GM18502 (cell line): Measurements from ENCODE around the gene DISP3.

Experiments
- ATAC-seq: cut with Tn5 transposase; IDR thresholded peaks from one replicate; pipeline ENCODE4 v1.9.1; 2021; ENCODE audit warnings: mild to moderate bottlenecking; ENCODE audit not compliant: unreplicated experiment, poor library complexity

Gene DISP3

GRCh38 chr1:11507309-11507708 is 28.4 kb downstream of the DISP3 start:
- ATAC-seq, result no peak

- ATAC-seq, result no peak
Measured at GRCh38 chr1:11513681-11514080, 34.7 kb downstream of the DISP3 start.

- ATAC-seq, result no peak
Measured at GRCh38 chr1:11514366-11514765, 35.4 kb downstream of the DISP3 start.

- ATAC-seq, result no peak
Measured at GRCh38 chr1:11515368-11516300, 36.7 kb downstream of the DISP3 start.

GRCh38 chr1:11516961-11517635 is 38.1 kb downstream of the DISP3 start:
- no peak for ATAC-seq

DNA sequence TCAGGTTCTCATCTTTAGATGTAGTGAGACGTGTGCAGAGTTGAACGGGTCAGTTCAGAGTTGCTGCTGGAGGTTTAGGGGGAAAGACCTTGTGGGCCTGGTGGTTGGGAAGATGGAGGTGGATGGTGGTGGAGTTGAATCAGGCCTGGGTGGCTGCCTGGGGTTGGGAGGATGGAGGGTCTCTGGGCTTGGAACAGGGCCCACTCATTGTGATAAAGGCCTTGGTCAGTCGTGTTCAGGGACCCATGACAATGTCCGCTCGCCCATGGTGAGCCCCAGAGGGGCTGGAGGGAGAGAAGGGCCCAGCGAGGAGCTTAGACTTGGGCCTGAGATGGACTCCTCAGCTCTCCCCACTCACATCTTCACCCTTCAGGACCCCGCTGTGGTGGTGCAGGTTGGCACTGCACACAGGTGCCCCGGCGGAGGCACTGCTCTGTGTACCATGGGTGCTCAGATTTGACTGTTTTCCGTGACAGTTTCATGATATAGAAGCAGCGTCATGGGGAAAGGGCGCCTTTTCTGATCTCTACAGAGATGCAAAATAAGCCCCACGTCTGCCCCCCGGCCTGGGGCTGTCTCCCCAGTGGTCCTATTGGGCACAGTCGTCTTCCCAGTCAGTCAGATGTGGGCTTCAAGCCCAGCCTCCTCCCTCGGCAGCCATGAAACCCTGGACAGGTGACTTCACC is 39.2 kb downstream of the DISP3 start:
- no peak for ATAC-seq

- no peak for ATAC-seq
Measured at GRCh38 chr1:11518791-11519628, 40.1 kb downstream of the DISP3 start.

GRCh38 chr1:11519629-11520031 is 40.7 kb downstream of the DISP3 start:
- no peak for ATAC-seq

GRCh38 chr1:11520531-11521233 is 41.7 kb downstream of the DISP3 start:
- ATAC-seq, result no peak

DNA sequence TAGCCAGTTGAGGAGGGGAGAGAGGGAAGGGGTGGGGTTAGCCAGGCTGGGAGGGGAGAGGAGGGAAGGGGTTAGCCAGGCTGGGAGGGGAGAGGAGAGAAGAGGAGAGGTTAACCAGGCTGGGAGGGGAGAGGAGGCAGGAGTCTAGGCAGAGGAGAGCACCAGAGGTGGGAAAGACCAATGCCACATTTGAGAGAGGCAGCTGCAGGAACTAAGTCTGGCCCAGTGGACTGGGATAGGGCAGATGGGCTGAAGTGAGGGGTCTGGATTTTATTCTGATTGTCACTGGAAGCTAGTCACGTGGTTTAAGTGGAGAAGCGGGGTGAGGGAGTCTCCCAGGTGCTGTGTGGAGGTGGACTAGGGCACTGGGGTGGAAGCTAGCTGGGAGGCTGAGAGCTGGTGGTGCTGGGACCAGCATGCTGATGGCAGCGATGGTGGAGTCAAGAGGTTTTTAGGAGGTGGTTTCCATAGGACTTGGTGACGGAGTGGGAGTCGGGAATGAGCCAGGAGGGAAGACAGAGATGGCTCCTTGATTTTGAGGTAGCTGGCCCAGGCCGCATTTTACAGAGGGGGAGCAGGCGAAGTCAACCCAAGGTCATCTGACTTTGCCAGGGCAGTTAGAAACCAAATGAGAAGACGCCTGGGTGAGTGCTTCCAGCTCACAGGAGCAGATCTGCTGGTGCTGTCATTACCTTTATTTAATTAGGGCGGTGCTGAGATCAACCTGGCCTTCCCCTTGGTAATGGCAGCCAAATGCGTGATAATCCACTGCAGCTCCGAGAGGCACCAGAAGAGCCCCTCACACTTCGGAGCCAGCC is 42.8 kb downstream of the DISP3 start:
- no peak for ATAC-seq

DNA sequence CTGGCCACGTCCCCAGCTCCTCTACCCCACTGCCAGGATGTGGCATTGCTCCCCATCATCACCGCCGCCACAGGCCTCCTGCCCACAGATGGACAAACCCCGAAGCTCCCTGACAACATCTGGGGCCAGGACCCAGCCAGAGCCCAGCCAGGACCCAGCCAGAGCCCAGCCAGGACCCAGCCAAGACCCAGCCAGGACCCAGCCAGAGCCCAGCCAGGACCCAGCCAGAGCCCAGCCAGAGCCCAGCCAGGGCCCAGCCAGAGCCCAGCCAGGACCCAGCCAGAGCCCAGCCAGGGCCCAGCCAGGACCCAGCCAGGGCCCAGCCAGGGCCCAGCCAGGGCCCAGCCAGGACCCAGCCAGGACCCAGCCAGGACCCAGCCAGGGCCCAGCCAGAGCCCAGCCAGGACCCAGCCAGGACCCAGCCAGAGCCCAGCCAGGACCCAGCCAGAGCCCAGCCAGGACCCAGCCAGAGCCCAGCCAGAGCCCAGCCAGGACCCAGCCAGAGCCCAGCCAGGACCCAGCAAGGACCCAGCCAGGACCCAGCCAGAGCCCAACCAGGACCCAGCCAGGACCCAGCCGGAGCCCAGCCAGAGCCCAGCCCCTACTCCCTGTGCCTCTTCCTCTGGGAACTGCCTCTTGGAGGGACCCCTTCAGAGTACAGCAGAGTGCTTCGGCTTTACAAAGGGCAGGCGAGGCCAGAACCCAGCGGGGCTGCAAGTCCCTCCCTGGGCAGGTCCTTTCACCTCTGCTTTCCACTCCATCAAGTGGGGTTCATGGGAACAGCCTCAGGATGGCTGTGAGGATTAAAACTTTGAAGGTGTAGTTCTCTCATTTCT is 43.7 kb downstream of the DISP3 start:
- no peak for ATAC-seq

- ATAC-seq, result no peak
Measured at GRCh38 chr1:11523261-11523660, 44.3 kb downstream of the DISP3 start.

GRCh38 chr1:11523746-11524464 is 45.0 kb downstream of the DISP3 start:
- ATAC-seq, result no peak

DNA sequence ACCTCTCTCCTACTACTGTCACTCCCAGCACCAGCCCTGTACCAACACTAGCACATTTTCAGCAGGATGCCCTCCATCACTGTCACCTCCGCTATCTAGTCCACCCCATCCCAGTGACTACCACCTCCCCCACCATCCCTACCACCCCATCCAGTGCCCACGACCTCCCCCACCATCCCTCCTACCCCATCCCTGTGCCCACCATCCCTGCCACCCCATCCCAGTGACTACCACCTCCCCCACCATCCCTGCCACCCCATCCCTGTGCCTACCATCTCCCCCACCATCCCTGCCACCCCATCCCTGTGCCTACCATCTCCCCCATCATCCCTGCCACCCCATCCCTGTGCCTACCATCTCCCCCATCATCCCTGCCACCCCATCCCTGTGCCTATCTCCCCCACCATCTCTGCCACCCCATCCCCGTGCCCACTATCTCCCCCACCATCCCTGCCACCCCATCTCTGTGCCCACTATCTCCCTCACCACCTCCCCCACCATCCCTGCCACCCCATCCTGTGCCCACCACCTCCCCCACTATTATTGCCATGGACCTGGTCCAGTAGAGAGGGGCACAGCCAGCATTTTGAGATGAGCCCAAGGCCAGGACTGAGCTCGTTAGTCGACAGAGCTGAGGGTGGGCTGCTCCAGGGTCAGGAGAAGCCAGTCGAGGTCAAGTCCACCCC is 45.7 kb downstream of the DISP3 start:
- ATAC-seq, result no peak

GRCh38 chr1:11525151-11525505 is 46.2 kb downstream of the DISP3 start:
- no peak for ATAC-seq

DNA sequence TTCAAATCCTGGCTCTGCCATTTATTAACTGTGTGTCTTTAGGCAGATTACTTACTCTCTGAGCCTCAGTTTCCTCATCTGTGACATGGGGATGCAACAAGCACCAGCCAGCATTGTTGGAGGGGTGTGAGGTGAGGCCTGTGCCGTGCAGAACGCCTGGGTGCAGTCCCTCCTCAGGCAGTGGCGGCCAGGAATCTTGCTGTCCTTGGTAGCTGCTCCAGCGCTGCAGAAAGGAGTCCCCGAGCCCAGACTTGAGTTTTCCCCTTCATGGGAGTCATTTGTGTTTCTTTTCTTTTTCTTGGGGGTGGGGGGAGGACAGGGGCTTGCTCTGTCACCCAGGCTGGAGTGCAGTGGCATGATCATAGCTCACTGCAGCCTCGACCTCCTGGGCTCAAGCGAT is 46.6 kb downstream of the DISP3 start:
- no peak for ATAC-seq
